NCI-H128 (cell line): Measurements from ENCODE around the gene ATP2B2.

Experiments
- DNase-seq: peaks from one replicate; lab custom pipeline; 2025; ENCODE audit not compliant: unreplicated experiment; lab: John Stamatoyannopoulos, UW

Gene ATP2B2

DNA sequence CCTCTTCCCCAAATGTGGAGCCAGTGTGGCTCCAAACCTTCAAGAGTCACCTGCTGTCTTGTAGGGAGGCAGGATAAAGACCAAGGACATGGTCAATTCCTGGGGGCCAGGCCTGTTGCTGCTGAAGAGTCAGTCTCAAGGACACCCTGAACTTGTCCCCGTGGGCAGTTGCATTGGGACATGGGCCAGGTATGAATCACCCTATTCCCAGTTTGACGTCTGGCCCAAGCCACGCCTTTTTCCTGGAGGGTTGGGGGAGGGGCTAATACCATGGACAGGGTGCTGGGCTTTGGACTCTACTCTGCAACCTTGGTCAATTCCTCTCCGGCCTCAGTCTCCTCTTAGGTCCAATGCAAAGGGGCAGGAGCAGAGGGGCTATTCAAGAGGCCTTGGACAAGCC lies 10.4 kb downstream of the ATP2B2 start:
- no peak for DNase-seq

DNA sequence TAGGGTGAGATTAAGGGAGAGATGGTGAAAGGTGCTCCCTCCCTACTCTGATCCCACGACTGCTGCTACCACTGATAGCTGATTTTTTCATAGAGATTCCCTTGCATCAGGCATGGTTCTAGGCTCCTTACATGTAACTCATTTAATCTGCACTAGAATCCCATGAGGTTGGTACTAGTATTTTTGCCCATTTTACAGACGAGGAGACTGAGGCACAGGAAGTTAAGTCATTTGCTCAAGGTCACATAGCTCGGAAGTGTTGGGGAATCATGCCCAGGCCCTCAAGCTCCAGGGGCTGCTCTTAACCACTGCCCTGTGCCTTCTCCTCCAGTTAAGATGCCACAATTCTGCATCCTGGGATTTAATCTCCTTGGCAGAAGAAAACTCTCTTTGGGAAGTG lies 11.2 kb downstream of the ATP2B2 start:
- DNase-seq, result no peak

GRCh38 chr3:10493202-10493589 lies 12.2 kb downstream of the ATP2B2 start:
- no peak for DNase-seq

- DNase-seq, result no peak
Observed at GRCh38 chr3:10492364-10493201, 12.8 kb downstream of the ATP2B2 start.

DNA sequence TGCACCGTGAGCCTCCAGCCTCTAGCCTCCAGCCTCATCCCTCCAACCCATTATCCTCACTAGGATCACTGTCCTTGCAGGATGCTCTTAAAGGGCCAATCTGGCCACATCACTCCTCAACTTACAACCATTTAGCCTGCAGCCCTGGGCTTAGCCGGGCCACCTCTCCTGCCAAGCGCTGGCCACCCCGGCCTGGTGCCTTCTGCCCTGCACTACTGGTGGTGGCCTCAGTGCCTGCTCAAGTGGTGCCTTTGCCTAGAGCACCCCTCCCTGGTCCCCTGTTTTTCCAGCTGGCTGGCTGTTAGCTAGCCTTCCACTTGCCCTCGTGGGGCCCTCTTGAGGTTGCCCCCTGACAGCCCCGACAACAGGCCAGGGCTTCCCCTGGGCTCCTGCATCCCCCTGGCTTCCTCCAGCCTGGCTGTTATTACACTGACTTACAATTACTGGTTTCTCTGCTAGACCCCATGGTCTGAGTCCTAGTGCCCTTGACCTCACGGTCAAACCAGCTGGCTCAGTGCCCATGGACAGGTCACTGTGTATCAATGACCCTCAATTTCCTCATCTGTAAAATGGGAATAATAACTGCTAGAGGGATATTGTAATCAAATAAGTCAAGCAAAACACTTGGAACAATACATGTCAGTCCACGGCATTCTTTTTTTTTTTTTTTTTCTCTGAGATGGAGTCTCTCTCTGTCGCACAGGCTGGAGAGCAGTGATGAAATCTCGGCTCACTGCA lies 15.5 kb downstream of the ATP2B2 start:
- DNase-seq, result no peak

- no peak for DNase-seq
Observed at GRCh38 chr3:10487988-10488633, 17.3 kb downstream of the ATP2B2 start.

GRCh38 chr3:10485806-10486205 lies 19.6 kb downstream of the ATP2B2 start:
- no peak for DNase-seq

DNA sequence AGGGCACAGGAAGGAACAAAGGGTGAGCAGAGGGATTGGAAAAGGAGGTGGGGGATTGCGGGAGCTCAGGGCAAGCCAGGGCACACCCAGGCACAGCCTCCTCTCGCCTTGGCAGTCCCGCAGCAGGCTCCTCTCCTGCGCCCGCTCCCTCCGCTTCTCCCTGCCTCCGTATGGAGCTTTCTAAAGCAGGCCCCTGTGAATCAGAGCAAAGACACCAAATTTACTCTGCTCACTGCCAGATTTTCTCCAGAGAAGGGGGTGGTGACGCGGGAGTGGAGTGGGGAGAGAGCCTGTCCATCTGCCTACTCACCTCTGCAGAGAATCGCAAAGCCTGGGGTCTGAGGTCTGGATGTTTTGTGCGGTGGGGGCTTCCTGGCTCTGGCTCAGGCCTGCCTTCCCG lies 20.0 kb downstream of the ATP2B2 start:
- no peak for DNase-seq

- no peak for DNase-seq
Observed at GRCh38 chr3:10484709-10485108, 20.7 kb downstream of the ATP2B2 start.

DNA sequence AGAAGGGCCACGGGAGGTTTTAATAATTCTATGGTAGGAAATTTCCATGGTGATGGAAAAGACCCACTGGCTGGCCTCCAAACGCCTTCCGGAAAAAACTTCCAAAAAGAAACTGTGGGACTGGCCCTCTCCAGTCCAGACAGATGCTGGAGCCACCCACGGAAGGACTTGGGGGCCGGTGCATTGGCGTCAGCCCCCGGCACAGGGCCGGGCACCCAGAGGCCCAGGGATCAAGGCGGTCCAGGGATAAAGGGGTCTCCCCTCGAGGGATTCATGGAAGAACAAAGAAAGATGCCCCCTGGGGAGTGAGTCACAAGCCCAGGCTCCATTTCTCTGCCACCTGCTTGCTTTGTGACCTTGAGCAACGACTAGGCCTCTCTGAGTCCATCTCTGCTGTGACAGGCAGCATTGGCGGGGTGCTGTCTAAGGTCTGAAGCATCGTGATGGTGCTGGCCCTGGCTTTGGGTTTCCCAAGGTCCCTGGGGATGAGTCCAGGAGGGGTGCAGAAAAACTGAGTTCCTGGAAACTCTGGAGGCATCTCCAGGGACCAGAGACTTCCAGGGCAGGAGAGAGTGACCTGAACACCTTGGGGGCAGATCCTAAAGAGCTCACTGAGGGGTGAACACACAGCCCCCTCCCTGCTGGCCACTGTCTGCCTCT lies 21.6 kb downstream of the ATP2B2 start:
- no peak for DNase-seq

DNA sequence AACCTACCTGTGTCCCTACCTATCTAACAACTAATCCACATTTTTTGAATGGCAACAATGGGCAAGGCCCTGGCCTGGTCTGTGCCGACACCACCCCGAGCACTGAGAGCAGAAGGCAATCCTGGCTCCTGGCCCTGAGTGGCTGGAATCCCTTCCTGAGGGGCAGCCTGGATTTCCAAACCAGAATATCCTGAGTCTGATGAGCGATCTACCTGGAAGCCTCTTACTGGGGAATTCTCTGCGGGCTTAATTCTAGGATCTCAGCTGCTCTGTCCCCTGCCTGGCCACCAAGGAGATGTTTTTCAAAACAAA lies 22.1 kb downstream of the ATP2B2 start:
- DNase-seq, result no peak

GRCh38 chr3:10482631-10483363 lies 22.6 kb downstream of the ATP2B2 start:
- no peak for DNase-seq

- DNase-seq, result no peak
Observed at GRCh38 chr3:10480871-10481378, 24.5 kb downstream of the ATP2B2 start.

- DNase-seq, result no peak
Observed at GRCh38 chr3:10479311-10479710, 26.1 kb downstream of the ATP2B2 start.

GRCh38 chr3:10475983-10476382 lies 29.4 kb downstream of the ATP2B2 start:
- no peak for DNase-seq

DNA sequence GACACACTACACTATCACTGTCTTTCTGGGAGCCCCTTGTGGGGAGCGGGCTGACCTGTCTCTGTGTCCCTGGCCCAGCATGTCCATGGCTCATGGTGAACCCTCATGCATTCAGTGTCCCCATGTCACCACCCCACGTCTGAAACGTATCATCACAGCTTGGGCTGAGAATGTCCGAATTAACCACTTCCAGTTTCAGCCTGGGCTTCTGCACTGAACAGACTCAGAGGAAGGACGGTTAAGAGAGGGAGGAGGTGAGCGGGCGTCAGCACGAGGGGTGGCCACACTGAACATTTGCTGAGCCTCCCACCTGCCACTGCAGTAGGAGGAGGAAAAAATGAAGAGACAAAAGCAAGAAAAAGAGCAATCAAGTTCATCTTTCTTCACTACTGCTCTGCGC lies 30.5 kb downstream of the ATP2B2 start:
- no peak for DNase-seq

GRCh38 chr3:10474275-10474646 lies 31.1 kb downstream of the ATP2B2 start:
- no peak for DNase-seq

DNA sequence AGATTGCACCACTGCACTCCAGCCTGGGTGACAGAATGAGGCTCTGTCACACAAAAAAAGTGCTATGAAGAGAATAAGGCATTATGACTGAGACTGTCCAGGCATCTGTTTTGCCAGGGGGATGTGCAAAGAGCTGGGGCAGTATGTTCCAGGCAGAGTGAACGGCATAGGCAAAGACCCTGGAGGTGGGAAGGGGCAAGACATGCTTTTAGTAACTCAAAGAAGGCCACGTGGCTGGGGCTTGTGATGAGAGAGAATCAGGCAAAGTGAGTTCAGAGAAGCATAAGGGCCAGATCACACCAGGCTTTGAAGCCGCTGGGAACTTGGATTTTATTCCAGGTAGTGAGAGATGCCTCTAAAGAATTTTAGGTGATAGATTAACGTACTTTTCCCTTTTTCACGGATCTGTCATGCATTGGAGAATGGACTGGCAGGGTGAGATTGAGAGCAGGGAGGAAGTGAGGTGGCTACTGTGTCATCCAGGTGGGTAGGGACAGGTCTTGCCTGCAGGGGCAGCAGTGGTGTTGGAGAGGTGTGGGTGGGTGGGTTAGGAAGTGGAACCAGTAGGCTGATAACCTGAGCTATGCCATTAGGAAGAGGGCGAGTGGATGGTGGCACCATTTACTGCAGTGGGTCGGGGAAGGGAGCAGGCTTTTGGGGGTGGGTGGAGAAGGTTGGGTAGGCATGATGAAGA lies 31.7 kb downstream of the ATP2B2 start:
- DNase-seq, result no peak

DNA sequence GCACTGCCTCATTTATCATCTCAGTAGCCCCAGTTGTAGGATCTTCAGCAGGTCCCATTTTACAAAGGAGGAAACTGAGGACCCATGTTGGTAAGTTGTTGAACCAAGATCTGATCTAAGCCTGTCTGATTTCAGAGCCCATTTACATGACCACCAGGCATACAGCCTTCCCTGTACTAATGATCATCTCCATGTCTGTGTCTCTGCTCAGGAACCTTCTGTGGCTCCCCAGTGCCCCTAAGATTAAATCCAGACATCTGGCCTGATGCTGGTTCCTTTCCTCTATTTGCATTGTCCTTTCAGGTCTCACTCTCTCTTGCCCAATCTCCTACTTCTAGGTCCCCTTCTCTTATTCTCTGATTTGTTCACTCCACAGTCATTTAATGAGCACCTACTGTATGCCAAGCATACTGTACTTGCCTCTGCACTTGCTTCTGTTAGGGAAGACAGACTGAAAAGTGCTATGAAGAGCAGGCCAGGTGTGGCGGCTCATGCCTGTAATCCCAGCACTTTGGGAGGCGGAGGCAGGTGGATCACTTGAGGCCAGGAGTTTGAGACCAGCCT lies 32.4 kb downstream of the ATP2B2 start:
- DNase-seq, result no peak
